ENCODE results near the gene PAX2. TPM values are rescaled to one million over a fixed set of nuclear protein-coding genes. Genes with fewer than 3 reads are reported as not detected.

PAX2 gene
- total RNA-seq, 1 donor from 2014 or later, result not detected

DNA sequence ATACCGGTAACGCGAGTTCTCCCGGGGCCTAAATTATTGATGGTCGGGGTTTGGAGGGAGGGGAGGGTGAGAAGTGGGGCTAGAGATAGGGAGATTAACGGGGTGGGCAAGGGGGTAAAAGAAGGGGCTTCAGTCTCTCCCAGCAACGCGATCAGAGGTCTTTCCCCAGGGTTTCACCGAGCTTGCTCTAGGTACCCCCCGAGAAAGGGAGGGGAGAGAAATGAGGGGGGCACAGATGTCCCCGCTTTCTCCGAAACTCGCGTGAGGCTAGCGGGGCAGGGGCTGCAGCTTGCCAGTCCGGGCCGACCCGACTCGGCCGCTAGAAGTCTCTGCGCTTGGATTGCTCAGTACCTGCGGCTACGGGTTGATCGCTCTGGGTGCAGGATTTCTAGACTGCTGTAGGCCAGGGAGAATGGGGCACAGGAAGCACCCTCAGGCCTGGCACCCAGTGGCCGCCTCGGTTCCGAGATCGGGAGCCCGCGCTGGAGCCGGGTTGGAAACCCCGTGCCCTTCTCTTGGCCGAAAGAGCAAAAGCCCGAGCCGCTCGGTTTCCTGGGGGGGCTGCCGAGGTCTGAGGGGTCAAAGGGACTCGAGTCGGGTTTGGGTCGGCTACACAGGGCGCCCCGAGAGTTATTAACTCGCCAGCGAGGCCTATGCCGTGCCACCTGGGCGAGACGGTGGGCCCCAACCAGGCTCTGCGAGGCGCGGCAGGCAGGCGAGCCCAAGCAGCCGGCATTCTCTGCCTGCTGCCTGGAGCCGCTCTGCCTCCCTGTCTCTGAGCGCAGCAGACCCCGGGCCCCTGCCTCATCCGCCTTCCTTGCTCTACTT lies 3.1 kb downstream of the PAX2 start:
- intact Hi-C loops (cut with DNase I), result no loop called here
- DNase-seq (ENCODE audit: low spot score) (no peak), ATAC-seq (no peak)

DNA sequence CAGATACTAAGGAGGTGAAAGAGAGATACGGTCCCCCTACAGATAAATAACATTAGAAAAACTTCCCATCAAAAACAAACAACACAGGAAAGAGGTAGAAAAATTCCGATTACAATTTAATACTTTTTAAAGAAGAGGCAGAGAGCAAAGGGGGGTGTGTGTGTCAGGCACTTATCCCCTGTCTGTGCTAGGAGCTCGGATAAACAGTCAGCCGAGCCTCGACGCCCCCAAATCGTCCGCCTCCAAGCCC lies 3.6 kb downstream of the PAX2 start:
- no peak for DNase-seq (ENCODE audit: low spot score)
- intact Hi-C loops (cut with DNase I), result no loop called here
- no peak for ATAC-seq

DNA sequence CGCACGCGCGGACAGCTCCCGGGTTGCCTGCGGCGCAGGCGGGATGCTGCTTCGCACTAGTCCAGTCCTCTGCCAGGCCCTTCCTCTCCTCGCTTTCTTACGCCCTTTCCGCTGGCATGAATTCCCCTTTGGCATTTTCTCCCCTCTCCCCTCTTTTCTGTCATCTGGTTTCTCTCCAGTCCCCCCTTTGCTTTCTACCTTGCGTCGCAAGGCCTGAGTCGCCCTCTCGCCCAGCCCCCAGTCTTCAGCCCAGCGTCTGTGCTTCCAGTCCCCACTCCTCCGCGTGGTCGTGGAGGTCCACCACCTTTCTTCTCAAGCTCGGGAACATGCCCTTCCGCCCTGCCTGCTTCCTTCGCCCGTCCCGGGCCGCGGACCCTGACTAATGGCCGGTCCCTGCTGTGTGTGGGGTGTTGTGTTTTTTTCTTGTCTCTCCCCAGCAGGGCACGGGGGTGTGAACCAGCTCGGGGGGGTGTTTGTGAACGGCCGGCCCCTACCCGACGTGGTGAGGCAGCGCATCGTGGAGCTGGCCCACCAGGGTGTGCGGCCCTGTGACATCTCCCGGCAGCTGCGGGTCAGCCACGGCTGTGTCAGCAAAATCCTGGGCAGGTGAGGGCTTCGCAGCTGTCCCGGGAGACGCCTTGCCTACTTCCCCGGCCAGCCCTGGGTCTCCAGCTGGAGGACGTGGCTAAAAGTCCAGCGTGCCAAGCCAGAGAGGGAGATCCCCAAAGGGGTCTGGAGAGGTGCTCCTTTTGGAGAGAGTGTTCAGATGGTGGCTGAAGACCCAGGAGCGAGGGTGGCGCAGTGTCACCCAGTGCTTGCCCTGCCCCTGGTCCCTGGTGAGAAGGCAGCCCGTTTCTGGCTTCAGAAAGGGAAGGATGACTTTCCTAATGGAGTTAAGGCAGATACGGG lies 4.2 kb downstream of the PAX2 start:
- DNase-seq (ENCODE audit: low spot score) (no peak), ATAC-seq (no peak)
- intact Hi-C loops (cut with DNase I), result no loop called here

DNA sequence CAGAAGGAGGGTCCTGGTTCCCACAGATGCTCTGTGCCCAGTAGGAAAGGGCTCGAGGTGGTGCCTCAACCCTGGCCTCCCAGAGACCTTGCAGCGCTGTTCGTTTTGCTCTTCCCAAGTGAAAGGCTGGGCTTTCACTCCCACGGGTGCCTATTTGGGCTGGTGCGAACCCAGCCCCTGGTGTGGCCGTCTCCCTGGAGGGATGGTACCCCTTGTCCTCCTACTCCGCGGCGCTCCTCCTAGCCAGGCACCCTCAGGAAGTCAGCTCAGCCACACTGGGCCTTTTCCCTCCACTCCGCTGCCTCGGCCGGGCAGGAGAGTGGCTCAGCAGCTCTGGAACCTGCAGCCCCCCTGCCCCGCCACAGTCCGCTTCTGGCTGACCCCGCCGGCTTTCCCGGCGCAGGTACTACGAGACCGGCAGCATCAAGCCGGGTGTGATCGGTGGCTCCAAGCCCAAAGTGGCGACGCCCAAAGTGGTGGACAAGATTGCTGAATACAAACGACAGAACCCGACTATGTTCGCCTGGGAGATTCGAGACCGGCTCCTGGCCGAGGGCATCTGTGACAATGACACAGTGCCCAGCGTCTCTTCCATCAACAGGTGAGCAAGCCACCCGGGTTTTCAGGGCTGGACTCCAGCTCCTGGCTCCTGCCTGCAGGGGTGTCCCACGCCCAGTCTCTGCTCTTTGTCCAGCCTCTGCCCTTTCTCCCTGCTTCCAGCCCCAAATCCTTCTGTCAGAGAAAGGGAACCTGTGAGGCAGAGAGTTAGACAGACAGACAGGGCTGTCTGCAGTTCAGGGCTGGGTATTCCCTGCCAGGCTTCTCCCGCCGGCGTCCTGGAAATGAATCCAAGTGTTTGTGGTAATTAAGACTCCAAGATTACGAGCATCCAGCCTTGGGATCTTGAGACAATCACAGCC lies 5.2 kb downstream of the PAX2 start:
- ATAC-seq (no peak), DNase-seq (ENCODE audit: low spot score) (no peak)
- intact Hi-C loops (cut with DNase I), result no loop called here

DNA sequence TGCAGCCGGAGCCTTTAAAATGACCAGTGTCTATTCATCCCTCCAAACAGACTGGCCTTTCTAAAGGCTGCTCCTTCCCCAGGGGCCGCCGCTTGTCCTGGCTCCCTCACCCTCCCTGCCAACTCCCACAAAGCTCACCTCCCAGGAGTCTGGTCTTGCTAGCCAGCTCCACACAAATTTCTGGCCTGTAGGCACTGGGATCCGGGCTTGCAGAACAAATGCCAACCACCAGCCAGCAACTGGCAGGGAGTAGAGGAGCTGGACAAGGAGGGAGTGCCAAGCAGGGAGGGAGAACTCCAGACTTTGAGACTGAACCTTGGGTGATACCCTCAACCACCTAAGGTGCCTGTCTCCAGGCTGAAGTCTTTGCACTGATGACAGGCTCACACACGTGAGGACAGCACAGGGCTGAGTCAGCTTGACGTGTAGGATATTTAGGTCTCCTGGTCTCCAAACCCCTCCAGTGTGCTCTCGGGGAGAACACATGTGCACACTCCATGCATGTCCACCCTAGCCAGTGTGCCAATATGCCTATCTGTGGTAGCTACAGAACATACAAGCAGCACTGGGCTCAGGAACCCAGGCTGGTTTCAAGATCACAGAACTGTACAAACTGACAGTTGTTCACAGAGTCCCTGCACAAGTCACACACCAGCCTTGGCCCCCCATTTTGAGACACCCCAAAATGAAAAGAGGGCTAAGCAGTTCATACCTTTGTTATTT lies 6.0 kb downstream of the PAX2 start:
- intact Hi-C loops (cut with DNase I), result no loop called here
- no peak for ATAC-seq
- DNase-seq (ENCODE audit: low spot score), result no peak

- intact Hi-C loops (cut with DNase I), result no loop called here
Observed at GRCh38 chr10:100755821-100756220, 10.4 kb downstream of the PAX2 start.

DNA sequence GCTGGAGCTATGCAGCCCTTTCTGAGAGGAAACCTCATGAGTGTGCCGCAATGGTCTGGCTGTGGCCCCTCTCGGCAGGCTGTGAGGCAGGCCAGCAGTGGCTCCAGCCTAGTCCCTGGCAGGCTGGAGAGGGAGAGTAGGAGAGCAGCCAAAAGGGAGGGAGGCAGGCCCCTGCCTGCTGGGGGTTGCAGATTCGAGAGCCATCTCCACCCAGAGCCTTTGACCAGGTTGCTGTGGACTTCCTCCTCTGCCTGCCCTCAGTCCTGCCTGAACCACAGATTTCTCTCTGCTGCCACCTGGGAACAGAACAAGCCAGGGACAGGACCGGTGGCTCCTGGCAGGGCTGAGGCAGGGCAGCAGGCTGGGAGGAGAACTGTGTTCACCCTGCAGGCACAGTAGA lies 13.9 kb downstream of the PAX2 start:
- ATAC-seq (no peak), DNase-seq (ENCODE audit: low spot score) (no peak)
- intact Hi-C loops (cut with DNase I), result no loop called here

More at GRCh38 chr10:100755821-100756220, 10.4 kb downstream of the PAX2 start:
- no peak for ATAC-seq
- DNase-seq (ENCODE audit: low spot score), result no peak

DNA sequence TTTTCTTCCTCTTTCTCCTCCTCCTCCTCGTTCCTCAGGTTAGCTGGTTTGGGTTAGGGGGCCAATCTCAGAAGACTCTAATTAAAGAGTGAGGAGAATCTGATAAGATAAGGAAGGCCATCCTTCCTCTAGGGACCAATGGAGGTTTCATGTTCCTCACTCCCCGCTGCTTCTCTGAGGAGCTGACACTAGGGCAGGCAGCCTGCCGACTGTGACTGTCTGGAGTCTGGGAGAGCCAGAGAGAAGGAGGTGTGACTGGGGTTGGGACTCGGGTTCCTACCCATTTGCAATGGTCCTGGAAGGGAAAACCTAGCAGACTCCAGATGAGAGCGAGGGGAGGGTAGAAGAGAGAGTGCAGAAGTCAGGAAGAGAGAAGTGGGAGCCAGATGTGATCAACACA lies 15.3 kb downstream of the PAX2 start:
- intact Hi-C loops (cut with DNase I), result no loop called here
- no peak for ATAC-seq
- DNase-seq (ENCODE audit: low spot score), result no peak

- DNase-seq (ENCODE audit: low spot score) (no peak), ATAC-seq (no peak)
- intact Hi-C loops (cut with DNase I), result no loop called here
Observed at GRCh38 chr10:100761191-100761590, 15.8 kb downstream of the PAX2 start.

DNA sequence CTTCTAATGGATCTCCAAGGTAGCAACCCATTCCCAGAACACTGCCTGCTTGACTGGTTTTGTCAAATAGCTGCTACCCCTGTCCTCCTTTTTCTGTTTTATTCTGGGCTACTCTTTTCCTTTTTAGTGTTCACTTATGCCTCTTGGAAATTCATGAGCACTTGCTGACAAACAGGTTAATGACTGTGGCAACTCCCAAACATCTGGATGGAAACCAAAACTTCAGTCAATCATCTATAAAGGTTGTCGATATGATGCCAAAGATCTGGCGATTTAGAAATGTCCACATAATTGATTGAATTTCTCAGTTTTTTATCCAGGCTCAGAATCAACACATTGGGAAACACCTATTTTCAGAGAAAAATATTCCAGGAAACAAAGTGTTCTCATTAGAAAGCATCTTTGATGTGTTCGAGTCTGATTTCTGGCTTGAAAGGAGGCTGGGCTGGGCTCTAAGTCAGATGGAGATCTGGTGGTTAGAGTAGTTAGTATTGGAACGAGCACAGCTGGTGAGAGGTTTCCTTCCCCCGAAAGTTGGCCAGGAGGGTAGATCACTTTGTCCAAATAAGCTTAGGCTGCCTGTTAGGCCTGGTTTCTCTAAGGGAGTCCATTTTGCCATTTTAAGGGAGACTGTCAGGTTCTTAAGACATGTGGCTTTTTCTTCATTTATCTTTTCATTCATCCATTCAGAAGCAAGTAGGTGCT lies 17.8 kb downstream of the PAX2 start:
- no peak for ATAC-seq
- DNase-seq (ENCODE audit: low spot score), result no peak
- intact Hi-C loops (cut with DNase I), result no loop called here

DNA sequence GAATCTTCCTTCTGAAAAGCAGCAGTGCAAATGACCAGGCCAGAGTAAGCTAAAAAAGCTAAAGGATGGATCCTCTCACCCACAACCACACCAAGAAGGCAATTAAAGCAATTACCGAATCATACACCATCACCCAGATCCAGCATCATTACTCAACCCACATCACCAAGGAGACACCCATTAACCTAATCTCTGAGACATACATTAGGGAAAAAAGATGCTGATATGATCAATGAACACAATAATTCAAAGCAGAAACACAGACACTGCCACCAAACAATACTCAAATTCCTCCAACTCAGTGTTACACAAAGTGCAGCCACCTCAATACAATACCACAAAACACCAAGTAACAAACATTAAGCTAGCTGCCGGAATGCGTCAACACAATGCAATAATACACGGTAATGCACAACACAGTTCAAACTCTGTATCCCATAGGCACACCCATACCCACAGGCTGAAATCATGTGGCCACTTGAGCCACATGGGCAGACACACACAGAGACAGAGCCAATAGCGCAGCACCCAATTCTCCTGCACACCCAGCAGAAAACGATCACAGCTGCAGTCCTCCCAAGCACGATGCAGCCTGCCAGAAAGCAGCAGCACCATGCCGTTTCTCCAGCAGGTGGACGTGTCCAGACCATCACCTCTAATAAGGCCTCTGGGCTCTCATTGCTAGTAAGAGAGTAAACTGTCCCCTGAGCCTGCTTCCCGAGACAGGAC lies 21.5 kb downstream of the PAX2 start:
- no peak for ATAC-seq
- no peak for DNase-seq (ENCODE audit: low spot score)
- intact Hi-C loops (cut with DNase I), result no loop called here

DNA sequence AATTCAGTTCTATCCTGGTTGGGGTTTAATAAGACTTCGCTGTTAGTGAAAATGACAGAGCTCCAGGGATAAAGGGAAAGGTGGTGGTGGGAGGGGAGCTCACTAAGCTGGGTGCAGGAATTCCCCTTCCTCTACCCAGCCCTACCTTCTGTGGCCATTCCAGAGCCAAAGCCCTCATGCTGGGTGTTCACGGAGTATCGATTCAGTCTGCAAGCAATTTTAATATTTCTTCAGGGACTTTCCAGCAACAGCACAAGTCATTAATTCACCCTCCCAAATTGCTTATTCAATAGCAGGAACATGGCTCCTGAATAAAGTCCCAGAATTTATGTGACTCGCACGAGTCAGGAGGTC lies 22.0 kb downstream of the PAX2 start:
- intact Hi-C loops (cut with DNase I), result no loop called here
- ATAC-seq (no peak), DNase-seq (ENCODE audit: low spot score) (no peak)

GRCh38 chr10:100769481-100769880 lies 24.1 kb downstream of the PAX2 start:
- ATAC-seq (no peak), DNase-seq (ENCODE audit: low spot score) (no peak)
- intact Hi-C loops (cut with DNase I), result no loop called here

GRCh38 chr10:100773646-100774045 lies 28.3 kb downstream of the PAX2 start:
- intact Hi-C loops (cut with DNase I), result no loop called here
- ATAC-seq, result no peak
- no peak for DNase-seq (ENCODE audit: low spot score)

DNA sequence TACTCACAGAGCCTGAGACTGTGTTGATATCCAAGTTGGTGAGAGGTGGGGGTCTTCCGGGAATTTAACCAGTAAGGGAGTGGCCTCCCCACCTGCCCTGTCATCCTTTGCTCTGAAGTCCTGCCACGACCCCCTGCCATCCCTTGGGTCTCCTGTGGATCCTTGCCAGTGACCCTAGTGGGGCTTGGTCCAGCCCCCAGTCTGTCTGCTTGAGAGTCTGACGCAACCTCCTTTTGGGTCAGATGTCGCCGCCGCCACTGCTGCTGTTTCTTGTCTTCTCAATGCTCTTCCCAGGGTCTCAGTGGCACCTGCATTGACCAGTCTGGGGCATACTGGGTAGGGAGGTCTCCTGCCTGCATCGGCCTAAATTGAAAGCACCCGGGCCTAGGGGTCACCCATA lies 28.8 kb downstream of the PAX2 start:
- intact Hi-C loops (cut with DNase I), result no loop called here
- ATAC-seq (no peak), DNase-seq (ENCODE audit: low spot score) (no peak)

DNA sequence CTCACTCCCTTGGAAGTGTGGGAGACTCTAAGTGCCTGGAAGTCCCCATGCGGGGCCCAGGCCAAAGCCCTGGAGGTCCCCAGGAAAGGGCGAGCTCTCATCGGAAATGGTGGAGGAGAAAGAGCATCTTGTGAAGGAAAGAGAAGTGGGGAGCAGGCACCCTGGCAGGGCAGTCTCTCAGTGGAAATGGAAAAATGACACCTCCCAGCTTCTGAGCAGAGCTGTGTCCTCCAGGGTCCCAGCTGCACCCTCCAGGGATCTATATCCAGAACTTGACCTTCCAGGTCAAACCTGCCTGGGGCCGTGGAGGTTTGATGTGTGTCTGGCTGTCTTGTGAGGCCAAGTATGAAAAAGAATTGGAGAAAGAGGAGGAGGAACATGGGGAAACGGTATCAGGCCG lies 29.5 kb downstream of the PAX2 start:
- no peak for DNase-seq (ENCODE audit: low spot score)
- ATAC-seq, result no peak
- intact Hi-C loops (cut with DNase I), result no loop called here

GRCh38 chr10:100775386-100775785 lies 30.0 kb downstream of the PAX2 start:
- DNase-seq (ENCODE audit: low spot score), result no peak
- intact Hi-C loops (cut with DNase I), result no loop called here
- ATAC-seq, result no peak

DNA sequence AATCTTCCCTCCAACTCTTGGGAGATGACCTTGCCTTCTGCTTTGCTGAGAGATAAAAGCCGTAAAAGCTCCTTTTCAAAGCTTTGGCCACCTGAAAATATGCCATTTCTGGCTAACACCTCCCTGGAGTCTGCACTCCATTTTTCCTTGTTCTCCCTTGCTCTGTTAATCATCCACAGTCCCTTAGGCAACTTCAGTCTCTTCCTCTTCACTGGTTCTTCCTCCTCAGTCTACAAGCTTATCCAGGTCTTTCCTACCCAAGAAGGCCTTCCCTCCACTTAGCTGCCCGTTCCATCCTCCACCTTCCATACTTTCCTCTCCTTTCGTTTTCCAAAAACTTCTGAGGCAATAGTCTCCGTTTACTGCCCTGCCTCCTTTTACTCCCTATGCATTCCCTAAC lies 30.5 kb downstream of the PAX2 start:
- no peak for DNase-seq (ENCODE audit: low spot score)
- intact Hi-C loops (cut with DNase I), result no loop called here
- no peak for ATAC-seq

Measured in sciatic nerve (tissue), 2 donors.